ENCODE data around the gene OR4F15.
"Not testable (repeated sequence)": the region's sequence is repeated elsewhere in the genome, so short reads cannot be mapped to it uniquely, and the experiment has no call there.

DNA sequence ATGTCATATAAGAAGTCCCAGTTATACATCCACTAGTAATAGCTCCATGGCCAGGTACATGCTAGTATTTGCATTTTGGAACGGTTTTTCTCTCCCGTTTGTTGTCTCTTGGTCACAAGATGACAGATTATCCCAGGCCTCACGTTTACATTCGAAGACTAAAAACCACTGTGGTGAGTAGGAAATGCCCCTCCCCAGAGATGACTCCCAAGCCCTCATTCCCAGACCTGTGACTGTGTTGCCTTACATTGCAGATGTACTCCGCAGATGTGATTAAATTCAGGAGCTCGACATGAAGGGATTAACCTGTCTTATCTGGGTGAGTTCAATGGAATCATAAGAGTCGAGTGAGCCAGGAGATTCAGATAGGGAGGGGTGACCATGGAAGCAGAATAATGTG is 18.0 kb upstream of the OR4F15 start:
- TF ChIP-seq, protein P1, sequence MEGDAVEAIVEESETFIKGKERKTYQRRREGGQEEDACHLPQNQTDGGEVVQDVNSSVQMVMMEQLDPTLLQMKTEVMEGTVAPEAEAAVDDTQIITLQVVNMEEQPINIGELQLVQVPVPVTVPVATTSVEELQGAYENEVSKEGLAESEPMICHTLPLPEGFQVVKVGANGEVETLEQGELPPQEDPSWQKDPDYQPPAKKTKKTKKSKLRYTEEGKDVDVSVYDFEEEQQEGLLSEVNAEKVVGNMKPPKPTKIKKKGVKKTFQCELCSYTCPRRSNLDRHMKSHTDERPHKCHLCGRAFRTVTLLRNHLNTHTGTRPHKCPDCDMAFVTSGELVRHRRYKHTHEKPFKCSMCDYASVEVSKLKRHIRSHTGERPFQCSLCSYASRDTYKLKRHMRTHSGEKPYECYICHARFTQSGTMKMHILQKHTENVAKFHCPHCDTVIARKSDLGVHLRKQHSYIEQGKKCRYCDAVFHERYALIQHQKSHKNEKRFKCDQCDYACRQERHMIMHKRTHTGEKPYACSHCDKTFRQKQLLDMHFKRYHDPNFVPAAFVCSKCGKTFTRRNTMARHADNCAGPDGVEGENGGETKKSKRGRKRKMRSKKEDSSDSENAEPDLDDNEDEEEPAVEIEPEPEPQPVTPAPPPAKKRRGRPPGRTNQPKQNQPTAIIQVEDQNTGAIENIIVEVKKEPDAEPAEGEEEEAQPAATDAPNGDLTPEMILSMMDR (IDR thresholded peaks at IDR 0.05; ENCODE audit: insufficient read depth, low read length): not testable (repeated sequence)
- not testable (repeated sequence) for TF ChIP-seq SPI1 (IDR thresholded peaks at IDR 0.05; ENCODE audit: borderline replicate concordance, low read depth)
- TF ChIP-seq, protein P2, sequence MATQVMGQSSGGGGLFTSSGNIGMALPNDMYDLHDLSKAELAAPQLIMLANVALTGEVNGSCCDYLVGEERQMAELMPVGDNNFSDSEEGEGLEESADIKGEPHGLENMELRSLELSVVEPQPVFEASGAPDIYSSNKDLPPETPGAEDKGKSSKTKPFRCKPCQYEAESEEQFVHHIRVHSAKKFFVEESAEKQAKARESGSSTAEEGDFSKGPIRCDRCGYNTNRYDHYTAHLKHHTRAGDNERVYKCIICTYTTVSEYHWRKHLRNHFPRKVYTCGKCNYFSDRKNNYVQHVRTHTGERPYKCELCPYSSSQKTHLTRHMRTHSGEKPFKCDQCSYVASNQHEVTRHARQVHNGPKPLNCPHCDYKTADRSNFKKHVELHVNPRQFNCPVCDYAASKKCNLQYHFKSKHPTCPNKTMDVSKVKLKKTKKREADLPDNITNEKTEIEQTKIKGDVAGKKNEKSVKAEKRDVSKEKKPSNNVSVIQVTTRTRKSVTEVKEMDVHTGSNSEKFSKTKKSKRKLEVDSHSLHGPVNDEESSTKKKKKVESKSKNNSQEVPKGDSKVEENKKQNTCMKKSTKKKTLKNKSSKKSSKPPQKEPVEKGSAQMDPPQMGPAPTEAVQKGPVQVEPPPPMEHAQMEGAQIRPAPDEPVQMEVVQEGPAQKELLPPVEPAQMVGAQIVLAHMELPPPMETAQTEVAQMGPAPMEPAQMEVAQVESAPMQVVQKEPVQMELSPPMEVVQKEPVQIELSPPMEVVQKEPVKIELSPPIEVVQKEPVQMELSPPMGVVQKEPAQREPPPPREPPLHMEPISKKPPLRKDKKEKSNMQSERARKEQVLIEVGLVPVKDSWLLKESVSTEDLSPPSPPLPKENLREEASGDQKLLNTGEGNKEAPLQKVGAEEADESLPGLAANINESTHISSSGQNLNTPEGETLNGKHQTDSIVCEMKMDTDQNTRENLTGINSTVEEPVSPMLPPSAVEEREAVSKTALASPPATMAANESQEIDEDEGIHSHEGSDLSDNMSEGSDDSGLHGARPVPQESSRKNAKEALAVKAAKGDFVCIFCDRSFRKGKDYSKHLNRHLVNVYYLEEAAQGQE (IDR thresholded peaks at IDR 0.05; ENCODE audit: insufficient replicate concordance, low read depth): not testable (repeated sequence)
